ENCODE measurements around the gene ADAMTS15.

Gene ADAMTS15

GRCh38 chr11:130420478-130421198 lies 27.8 kb upstream of the ADAMTS15 start:
- no peak for DNase-seq

GRCh38 chr11:130421199-130421585 lies 27.3 kb upstream of the ADAMTS15 start:
- DNase-seq, result no peak

GRCh38 chr11:130421697-130422096 lies 26.7 kb upstream of the ADAMTS15 start:
- DNase-seq, result no peak

GRCh38 chr11:130422251-130422995 lies 26.0 kb upstream of the ADAMTS15 start:
- DNase-seq, result no peak

- no peak for DNase-seq
Observed at GRCh38 chr11:130423541-130424142, 24.8 kb upstream of the ADAMTS15 start.

- DNase-seq, result no peak
Observed at GRCh38 chr11:130424613-130425140, 23.8 kb upstream of the ADAMTS15 start.

- DNase-seq, result no peak
Observed at GRCh38 chr11:130425156-130425555, 23.3 kb upstream of the ADAMTS15 start.

- DNase-seq, result no peak
Observed at GRCh38 chr11:130426223-130426836, 22.1 kb upstream of the ADAMTS15 start.

- no peak for DNase-seq
Observed at GRCh38 chr11:130426837-130427341, 21.6 kb upstream of the ADAMTS15 start.

- DNase-seq, result no peak
Observed at GRCh38 chr11:130427581-130428315, 20.7 kb upstream of the ADAMTS15 start.

- no peak for DNase-seq
Observed at GRCh38 chr11:130428316-130429119, 19.9 kb upstream of the ADAMTS15 start, which contains the start of gene ADAMTS8. TSS of gene ADAMTS8 (minus strand) at chr11:130428609. CDS start at chr11:130428286, 323 bp downstream.

- no peak for DNase-seq
Observed at GRCh38 chr11:130429120-130429681, 19.2 kb upstream of the ADAMTS15 start.

- no peak for DNase-seq
Observed at GRCh38 chr11:130429983-130430382, 18.5 kb upstream of the ADAMTS15 start.

- DNase-seq, result peak; percentile 65
Observed at GRCh38 chr11:130431331-130431773, 17.1 kb upstream of the ADAMTS15 start.

GRCh38 chr11:130431801-130432200 lies 16.6 kb upstream of the ADAMTS15 start:
- DNase-seq, result no peak

GRCh38 chr11:130433357-130433756 lies 15.1 kb upstream of the ADAMTS15 start:
- no peak for DNase-seq

GRCh38 chr11:130434521-130435223 lies 13.8 kb upstream of the ADAMTS15 start:
- DNase-seq, result peak; percentile 65

GRCh38 chr11:130435671-130436070 lies 12.8 kb upstream of the ADAMTS15 start:
- DNase-seq, result no peak

GRCh38 chr11:130436171-130436570 lies 12.3 kb upstream of the ADAMTS15 start:
- DNase-seq, result no peak

- DNase-seq, result no peak
Observed at GRCh38 chr11:130437848-130438247, 10.6 kb upstream of the ADAMTS15 start.
